Liver (tissue), 3 donors: ENCODE measurements around the gene PIGK.
A peak's percentile ranks its signal among the peaks of the same experiment; 100 is the strongest.

Source experiments
- CTCF ChIP-seq: fragments of 150-350 bp; IDR thresholded peaks from 2 replicates; pipeline ENCODE4 v1.5.1; 2017; ENCODE audit warnings: improper control_type of control experiment, low read depth, low read length; ENCODE audit not compliant: missing input control
- FOXA1 ChIP-seq: IDR thresholded peaks from 2 replicates; pipeline ENCODE4 v1.6.1; 2016; ENCODE audit warnings: antibody characterized with exemption
- HNF4A ChIP-seq, 2 donors: conservative IDR thresholded peaks; 2 replicates each; pipeline ENCODE4 v1.6.1; 2016; ENCODE audit warnings: antibody characterized with exemption in 2 of 2, mild to moderate bottlenecking in 2 of 2
- JUND ChIP-seq, 2 donors: IDR thresholded peaks; 2 replicates each; pipeline ENCODE4 v1.6.1; 2016; ENCODE audit warnings: antibody characterized with exemption in 2 of 2
- MAX ChIP-seq: IDR thresholded peaks from 2 replicates; pipeline ENCODE4 v1.6.1; 2016; ENCODE audit warnings: antibody characterized with exemption
- NR2F2 ChIP-seq: IDR thresholded peaks from 2 replicates; pipeline ENCODE4 v1.6.1; 2016; ENCODE audit warnings: antibody characterized with exemption
- REST ChIP-seq: IDR thresholded peaks from 2 replicates; pipeline ENCODE4 v1.6.1; 2016; ENCODE audit warnings: antibody characterized with exemption, mild to moderate bottlenecking
- SP1 ChIP-seq: IDR thresholded peaks from 2 replicates; pipeline ENCODE4 v1.6.1; 2018; ENCODE audit warnings: antibody characterized with exemption, mild to moderate bottlenecking
- TAF1 ChIP-seq: conservative IDR thresholded peaks from 2 replicates; pipeline ENCODE4 v1.6.1; 2016; ENCODE audit warnings: antibody characterized with exemption, mild to moderate bottlenecking
- donor health status: healthy.
- donor health status: healthy.

- TF ChIP-seq CTCF = no peak
- no peak for TF ChIP-seq FOXA1
- no peak for TF ChIP-seq MAX
- peak; percentile 29 to 35 for TF ChIP-seq HNF4A (conservative IDR thresholded peaks at IDR 0.05)
- peak; percentile 74 for TF ChIP-seq SP1
- no peak for TF ChIP-seq TAF1
- no peak for TF ChIP-seq NR2F2
- TF ChIP-seq JUND (IDR thresholded peaks at IDR 0.05) = peak in 1 of 2 donors; percentile 13
- no peak for TF ChIP-seq REST
Measured at GRCh38 chr1:77134359-77134758, 84.9 kb downstream of the PIGK start.
